GM12878 (cell line): ENCODE data around the gene EHBP1. TPM values are rescaled to one million over a fixed set of nuclear protein-coding genes. Genes with fewer than 3 reads are reported as not detected.

Source experiments
- ATAC-seq: fragments of 200-7000 bp; cut with Tn5 transposase; 3 replicates; pipeline ENCODE4 v1.9.1; 2020; ENCODE audit warnings: mild to moderate bottlenecking, moderate library complexity
- BruUV-seq: library from RNA; stranded (reverse); fragments of 400-500 nt; replicated peaks from 2 replicates; lab custom pipeline; 2021; lab: Mats Ljungman, UMichigan
- CTCF ChIA-PET: fragments of 300-600 bp; sonication (Branson Sonifier 250); formaldehyde crosslinking; extraction: SDS; loops from one replicate; lab custom pipeline; 2021; ENCODE audit warnings: inconsistent platforms; lab: Yijun Ruan, JAX
- POLR2A ChIA-PET: fragments of 350-600 bp; formaldehyde crosslinking; extraction: SDS; loops from one replicate; lab custom pipeline; 2021; ENCODE audit warnings: inconsistent platforms; lab: Charles Lee
- RAD21 ChIA-PET: fragments of 300-600 bp; sonication (Branson Sonifier 250); formaldehyde crosslinking; loops from one replicate; lab custom pipeline; 2023; ENCODE audit warnings: antibody characterized with exemption; ENCODE audit not compliant: unreplicated experiment; lab: Charles Lee
- SMC1A ChIA-PET: fragments of 300-600 bp; sonication (Branson Sonifier 250); formaldehyde crosslinking; loops from one replicate; lab custom pipeline; 2023; ENCODE audit not compliant: unreplicated experiment, uncharacterized antibody; lab: Charles Lee
- DNase-seq: peaks from one replicate; pipeline ENCODE4 v3.0.0-alpha.2; 2011; ENCODE audit warnings: low read depth, low spot score
- FAIRE-seq: peaks from 3 replicates; lab custom pipeline; 2011; peaks lifted over from hg19 to GRCh38; lab: Jason Lieb, UNC
- H2AFZ ChIP-seq: 2 replicates; pipeline ENCODE4 v1.6.0; 2011; ENCODE audit warnings: low read depth, low read length, control low read depth; ENCODE audit not compliant: control insufficient read depth
- H3K27ac ChIP-seq: 2 replicates; pipeline ENCODE4 v1.5.1; 2011; ENCODE audit warnings: control low read depth; ENCODE audit not compliant: control insufficient read depth, insufficient read depth
- H3K27me3 ChIP-seq, 2 experiments: replicated peaks in 1 of 2; 2 replicates each; pipeline versions ENCODE4 v1.6.0 to v1.6.1; 2011; ENCODE audit warnings: low read length in 1 of 2; ENCODE audit not compliant: control insufficient read depth in 2 of 2, insufficient read depth in 2 of 2
- H3K36me3 ChIP-seq, 2 experiments: 2 replicates each; pipeline ENCODE4 v1.5.1; 2011; ENCODE audit warnings: low read length in 1 of 2; ENCODE audit not compliant: control insufficient read depth in 2 of 2, insufficient read depth in 2 of 2
- H3K4me1 ChIP-seq: 2 replicates; pipeline ENCODE4 v1.6.1; 2011; ENCODE audit warnings: mild to moderate bottlenecking, low read length, moderate library complexity, mixed read lengths; ENCODE audit not compliant: control insufficient read depth, insufficient read depth
- H3K4me2 ChIP-seq: 2 replicates; pipeline ENCODE4 v1.6.0; 2011; ENCODE audit warnings: control low read depth; ENCODE audit not compliant: control insufficient read depth, insufficient read depth
- H3K4me3 ChIP-seq: fragments of 200-600 bp; sonication (generic); 2 replicates; pipeline ENCODE4 v1.5.1; 2016
- H3K79me2 ChIP-seq: 2 replicates; pipeline ENCODE4 v1.6.0; 2011; ENCODE audit warnings: low read length; ENCODE audit not compliant: control insufficient read depth, insufficient read depth
- H3K9ac ChIP-seq: 2 replicates; pipeline ENCODE4 v1.8.0; 2011; ENCODE audit warnings: low read length, control low read depth, mixed read lengths; ENCODE audit not compliant: control insufficient read depth, insufficient read depth
- H3K9me3 ChIP-seq: replicated peaks from 3 replicates; pipeline ENCODE4 v1.5.1; 2011; ENCODE audit warnings: mild to moderate bottlenecking, low read length; ENCODE audit not compliant: control insufficient read depth, insufficient read depth
- H4K20me1 ChIP-seq: 2 replicates; pipeline ENCODE4 v1.6.0; 2011; ENCODE audit not compliant: control insufficient read depth, insufficient read depth
- BCL11A ChIP-seq: IDR thresholded peaks from 2 replicates; pipeline ENCODE4 v1.6.1; 2011; ENCODE audit warnings: low read depth, low read length
- CBX3 ChIP-seq: fragments of 200-600 bp; sonication (generic); IDR thresholded peaks from 2 replicates; pipeline ENCODE4 v1.6.1; 2016; ENCODE audit warnings: low read depth, borderline replicate concordance
- JUNB ChIP-seq: IDR thresholded peaks from 2 replicates; pipeline ENCODE4 v1.6.1; 2016; ENCODE audit warnings: antibody characterized with exemption, mild to moderate bottlenecking
- MTA3 ChIP-seq: IDR thresholded peaks from 2 replicates; pipeline ENCODE4 v1.6.1; 2012; ENCODE audit warnings: low read length, inconsistent platforms, borderline replicate concordance
- MYB ChIP-seq: fragments of 150-350 bp; IDR thresholded peaks from 2 replicates; pipeline ENCODE4 v1.6.1; 2014; ENCODE audit warnings: mild to moderate bottlenecking, low read depth, low read length, borderline replicate concordance
- NR2C2 ChIP-seq: IDR thresholded peaks from 2 replicates; pipeline ENCODE4 v1.6.1; 2011; ENCODE audit warnings: borderline replicate concordance, low read depth; ENCODE audit not compliant: control insufficient read depth, insufficient read length
- POLR2A ChIP-seq: IDR thresholded peaks from 2 replicates; pipeline ENCODE4 v1.6.1; 2011; ENCODE audit warnings: low read depth, mild to moderate bottlenecking, low read length
- SIX5 ChIP-seq: IDR thresholded peaks from 2 replicates; pipeline ENCODE4 v1.6.1; 2011; ENCODE audit warnings: mild to moderate bottlenecking, low read depth, low read length, moderate library complexity; ENCODE audit not compliant: severe bottlenecking
- STAT3 ChIP-seq: IDR thresholded peaks from 2 replicates; pipeline ENCODE4 v1.6.1; 2011; ENCODE audit warnings: low read depth, low read length, improper control_type of control experiment
- WGBS: methylation state at CpG from one replicate; pipeline ENCODE4 v1.1.6; 2016; ENCODE audit warnings: low lambda C conversion rate; ENCODE audit not compliant: insufficient replicate concordance, insufficient coverage; ENCODE audit errors: missing lambda C conversion rate; 5-methylcytosine and 5-hydroxymethylcytosine counted together
- in situ Hi-C: fragments of 300-500 bp; cut with MboI; formaldehyde crosslinking; loops from 9 replicates; pipeline ENCODE4 v1.14.3; 2018; ENCODE audit warnings: mixed read lengths
- intact Hi-C: fragments of 100-400 bp; cut with micrococcal nuclease; formaldehyde crosslinking; loops from one replicate; pipeline ENCODE4 v1.14.2; 2022; ENCODE audit not compliant: unreplicated experiment
- polyA plus RNA-seq, 11 experiments: library from polyadenylated mRNA; depleted of rRNA in 4 of 11; unstranded in 6 of 11; stranded (reverse) in 5 of 11; fragments of >200 nt; fragmentation: Nextera tagmentation in 4 of 11; fragmentation: Illumina TruSeq in 1 of 11; extraction: Ambion mirVana in 4 of 11; extraction: Trizol in 1 of 11; gene quantifications; 1 replicate in 1 of 11; 2 replicates in 10 of 11; pipeline versions ENCODE4 v1.2.1 to v1.2.3, GENCODE V29; 2011 to 2016; ENCODE audit warnings: inconsistent platforms in 2 of 11, missing spikeins in 2 of 11, low read depth in 1 of 11
- total RNA-seq, 4 experiments: library from RNA; depleted of rRNA in 3 of 4; stranded (reverse); fragments of >200 nt in 3 of 4; fragmentation: Illumina TruSeq in 1 of 4; extraction: Trizol in 1 of 4; gene quantifications; 2 replicates each; pipeline versions ENCODE4 v1.2.1 to v1.2.3, GENCODE V29; 2013 to 2021
- TF ChIP-seq, protein P1 (sequence below): IDR thresholded peaks from 2 replicates; pipeline ENCODE4 v1.6.1; 2011; ENCODE audit warnings: borderline replicate concordance, low read depth, mild to moderate bottlenecking, moderate library complexity, low read length; ENCODE audit not compliant: insufficient read depth, poor library complexity, severe bottlenecking
- TF ChIP-seq, protein P2 (sequence below): IDR thresholded peaks from 2 replicates; pipeline ENCODE4 v1.6.1; 2011; ENCODE audit warnings: low read depth, mild to moderate bottlenecking, low read length, moderate library complexity, borderline replicate concordance; ENCODE audit errors: extremely low read depth
- TF ChIP-seq, protein P3 (sequence below): fragments of 150-350 bp; IDR thresholded peaks from 2 replicates; pipeline ENCODE4 v1.6.1; 2016; ENCODE audit warnings: low read depth, low read length

EHBP1 gene
- total and polyA plus RNA-seq, 10 of the 15 experiments (the other 5 are each of a cell fraction or from before 2014, with no cell fraction given): 5.7 to 26.1 (median 13.6) TPM

DNA sequence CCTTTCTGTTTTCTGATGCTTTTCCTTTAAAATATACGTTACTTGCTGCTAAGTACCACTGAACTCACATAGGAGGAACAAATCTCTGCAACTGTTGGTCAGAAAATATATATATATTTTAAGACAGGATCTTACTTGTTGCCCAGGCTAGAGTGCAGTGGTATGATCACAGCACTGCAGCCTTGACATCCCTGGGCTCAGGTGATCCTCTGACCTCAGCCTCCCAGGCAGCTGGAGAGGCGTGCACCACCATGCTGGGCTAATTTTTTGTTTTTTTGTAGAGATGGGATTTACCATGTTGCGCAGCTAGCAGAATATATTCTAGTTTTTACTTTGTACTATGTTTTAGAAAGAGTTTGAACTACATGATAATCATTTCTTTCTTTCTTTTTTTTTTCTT, 51.5 kb downstream of the EHBP1 start:
- no peaks in the 10 kb centered on the region for H3K4me1 ChIP-seq
- in situ Hi-C loops (no loop called here), intact Hi-C loops (no loop called here)
- no peaks in the 10 kb centered on the region; a peak in 1 of 4 replicates for H3K36me3 ChIP-seq
- H3K9me3 ChIP-seq: no peaks in the 10 kb centered on the region; the same call in 2 of the 3 replicates
- 100% methylated on average over 3 of the region's 3 CpGs for WGBS
- no peak overlapping the region for H3K4me2 ChIP-seq
- FAIRE-seq (no peak), DNase-seq (no peak), ATAC-seq (no peak)
- H2AFZ ChIP-seq: no peak overlapping the region
- H3K4me3 ChIP-seq: no peak overlapping the region
- BruUV-seq: no TSS peak
- TF ChIP-seq JUNB (no peak), STAT3 (no peak), POLR2A (no peak)
- no peak overlapping the region for H3K27ac ChIP-seq
- ChIA-PET POLR2A (interaction anchor here (0.6 to 1.0 kb wide), 4 partner anchors 10 to 564 kb away, joined by 3 to 8 read pairs (median 5); no protein-coding TSS in a partner anchor), SMC1A (interaction anchor here (0.6 to 1.6 kb wide), 4 partner anchors 8 to 292 kb away, joined by 3 to 5 read pairs (median 3); no protein-coding TSS in a partner anchor), RAD21 (interaction anchor here (0.6 kb wide), 1 partner anchor 797 kb away, joined by 4 read pairs; no protein-coding TSS in a partner anchor), CTCF (interaction anchor here (1.0 to 2.1 kb wide), 5 partner anchors 11 to 344 kb away, joined by 3 to 6 read pairs (median 4); no protein-coding TSS in a partner anchor)
- no peaks in the 10 kb centered on the region for H3K27me3 ChIP-seq
- H3K79me2 ChIP-seq: no peaks in the 10 kb centered on the region
- no peak overlapping the region for H3K9ac ChIP-seq
- no peaks in the 10 kb centered on the region for H4K20me1 ChIP-seq

DNA sequence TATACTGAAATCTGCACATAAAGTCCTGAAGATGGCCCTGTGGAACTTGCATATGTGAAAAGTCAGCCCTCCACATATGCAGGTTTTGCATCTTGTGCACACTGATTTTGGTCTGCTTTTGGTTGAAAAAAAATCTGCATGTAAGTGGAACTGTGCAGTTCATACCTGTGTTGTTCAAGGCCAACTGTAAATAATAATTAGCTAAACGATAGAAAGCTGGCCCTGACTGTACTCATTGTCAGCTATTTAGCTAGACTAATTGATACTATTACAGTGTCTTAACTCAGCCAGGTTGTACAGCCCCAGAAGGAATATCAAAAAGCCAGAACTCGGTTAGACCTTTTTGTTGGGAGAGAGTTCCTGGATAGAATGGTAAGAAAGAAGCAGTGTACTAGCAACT, 54.5 kb downstream of the EHBP1 start:
- no TSS peak for BruUV-seq
- Histone ChIP-seq H3K4me2 (no peak overlapping the region), H3K4me1 (no peaks in the 10 kb centered on the region), H2AFZ (no peak overlapping the region), H3K36me3 (no peaks in the 10 kb centered on the region; a peak in 1 of 4 replicates), H3K9ac (no peak overlapping the region), H3K4me3 (no peak overlapping the region), H3K9me3 (no peaks in the 10 kb centered on the region; the same call in 2 of the 3 replicates), H3K27ac (no peak overlapping the region), H3K79me2 (no peaks in the 10 kb centered on the region), H4K20me1 (no peaks in the 10 kb centered on the region), H3K27me3 (no peaks in the 10 kb centered on the region)
- ATAC-seq (no peak), FAIRE-seq (no peak), DNase-seq (no peak)
- ChIA-PET CTCF (interaction anchor here (1.2 kb wide), 1 partner anchor 304 kb away, joined by 4 read pairs; no protein-coding TSS in a partner anchor), RAD21 (no interaction called here), POLR2A (interaction anchor here (0.6 kb wide), 1 partner anchor 291 kb away, joined by 3 read pairs; no protein-coding TSS in a partner anchor), SMC1A (no interaction called here)
- intact Hi-C loops: no loop called here
- in situ Hi-C loops: no loop called here
- WGBS: 96% methylated on average over 2 of the region's 2 CpGs
- TF ChIP-seq BCL11A: no peak
- TF ChIP-seq, protein P1, sequence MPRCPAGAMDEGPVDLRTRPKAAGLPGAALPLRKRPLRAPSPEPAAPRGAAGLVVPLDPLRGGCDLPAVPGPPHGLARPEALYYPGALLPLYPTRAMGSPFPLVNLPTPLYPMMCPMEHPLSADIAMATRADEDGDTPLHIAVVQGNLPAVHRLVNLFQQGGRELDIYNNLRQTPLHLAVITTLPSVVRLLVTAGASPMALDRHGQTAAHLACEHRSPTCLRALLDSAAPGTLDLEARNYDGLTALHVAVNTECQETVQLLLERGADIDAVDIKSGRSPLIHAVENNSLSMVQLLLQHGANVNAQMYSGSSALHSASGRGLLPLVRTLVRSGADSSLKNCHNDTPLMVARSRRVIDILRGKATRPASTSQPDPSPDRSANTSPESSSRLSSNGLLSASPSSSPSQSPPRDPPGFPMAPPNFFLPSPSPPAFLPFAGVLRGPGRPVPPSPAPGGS: no peak
- TF ChIP-seq, protein P2, sequence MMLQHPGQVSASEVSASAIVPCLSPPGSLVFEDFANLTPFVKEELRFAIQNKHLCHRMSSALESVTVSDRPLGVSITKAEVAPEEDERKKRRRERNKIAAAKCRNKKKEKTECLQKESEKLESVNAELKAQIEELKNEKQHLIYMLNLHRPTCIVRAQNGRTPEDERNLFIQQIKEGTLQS: no peak
- TF ChIP-seq, protein P3, sequence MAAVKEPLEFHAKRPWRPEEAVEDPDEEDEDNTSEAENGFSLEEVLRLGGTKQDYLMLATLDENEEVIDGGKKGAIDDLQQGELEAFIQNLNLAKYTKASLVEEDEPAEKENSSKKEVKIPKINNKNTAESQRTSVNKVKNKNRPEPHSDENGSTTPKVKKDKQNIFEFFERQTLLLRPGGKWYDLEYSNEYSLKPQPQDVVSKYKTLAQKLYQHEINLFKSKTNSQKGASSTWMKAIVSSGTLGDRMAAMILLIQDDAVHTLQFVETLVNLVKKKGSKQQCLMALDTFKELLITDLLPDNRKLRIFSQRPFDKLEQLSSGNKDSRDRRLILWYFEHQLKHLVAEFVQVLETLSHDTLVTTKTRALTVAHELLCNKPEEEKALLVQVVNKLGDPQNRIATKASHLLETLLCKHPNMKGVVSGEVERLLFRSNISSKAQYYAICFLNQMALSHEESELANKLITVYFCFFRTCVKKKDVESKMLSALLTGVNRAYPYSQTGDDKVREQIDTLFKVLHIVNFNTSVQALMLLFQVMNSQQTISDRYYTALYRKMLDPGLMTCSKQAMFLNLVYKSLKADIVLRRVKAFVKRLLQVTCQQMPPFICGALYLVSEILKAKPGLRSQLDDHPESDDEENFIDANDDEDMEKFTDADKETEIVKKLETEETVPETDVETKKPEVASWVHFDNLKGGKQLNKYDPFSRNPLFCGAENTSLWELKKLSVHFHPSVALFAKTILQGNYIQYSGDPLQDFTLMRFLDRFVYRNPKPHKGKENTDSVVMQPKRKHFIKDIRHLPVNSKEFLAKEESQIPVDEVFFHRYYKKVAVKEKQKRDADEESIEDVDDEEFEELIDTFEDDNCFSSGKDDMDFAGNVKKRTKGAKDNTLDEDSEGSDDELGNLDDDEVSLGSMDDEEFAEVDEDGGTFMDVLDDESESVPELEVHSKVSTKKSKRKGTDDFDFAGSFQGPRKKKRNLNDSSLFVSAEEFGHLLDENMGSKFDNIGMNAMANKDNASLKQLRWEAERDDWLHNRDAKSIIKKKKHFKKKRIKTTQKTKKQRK: no peak
- TF ChIP-seq MYB: no peak
- TF ChIP-seq MTA3: no peak
- no peak for TF ChIP-seq SIX5
- TF ChIP-seq NR2C2: no peak
- no peak for TF ChIP-seq CBX3
